GM10847 (cell line): ENCODE measurements around the gene NRXN3.

Experiments
- POLR2A ChIP-seq: IDR thresholded peaks from 2 replicates; pipeline ENCODE4 v1.6.1; 2011; ENCODE audit not compliant: insufficient read length; ENCODE audit errors: extremely low read depth

The NRXN3 gene

DNA sequence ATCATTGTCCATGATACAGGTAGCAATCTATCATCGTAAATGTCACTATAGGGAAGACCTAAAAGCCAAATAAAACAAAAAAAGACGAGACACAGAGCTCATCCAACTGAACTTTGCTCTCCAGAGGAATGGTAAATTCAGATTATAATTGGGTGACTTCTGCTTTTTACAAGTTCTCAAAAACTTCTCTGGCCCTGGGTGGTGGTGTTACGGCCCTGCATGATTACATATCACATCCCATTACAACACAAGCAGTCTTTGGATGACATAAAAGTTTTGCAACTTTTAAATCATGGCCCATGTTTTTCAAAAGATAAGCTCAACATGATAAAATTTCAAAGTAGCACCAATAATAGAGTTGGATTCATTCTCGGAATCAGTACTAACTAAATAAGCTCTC, 1741.6 kb downstream of the NRXN3 start:
- no peak for TF ChIP-seq POLR2A

GRCh38 chr14:79914595-79914994, 1744.4 kb downstream of the NRXN3 start:
- TF ChIP-seq POLR2A, result no peak

GRCh38 chr14:79915406-79915805, 1745.2 kb downstream of the NRXN3 start:
- TF ChIP-seq POLR2A, result no peak

- TF ChIP-seq POLR2A, result no peak
Observed at GRCh38 chr14:79916281-79916680, 1746.1 kb downstream of the NRXN3 start.

GRCh38 chr14:79916892-79917291, 1746.7 kb downstream of the NRXN3 start:
- no peak for TF ChIP-seq POLR2A
